Endothelial cell of umbilical vein (primary cell): Measurements from ENCODE around the gene AGK. TPM values are rescaled to one million over a fixed set of nuclear protein-coding genes. Genes with fewer than 3 reads are reported as not detected.

Experiments used
- BruUV-seq: library from RNA; stranded (reverse); fragments of 400-500 nt; replicated peaks from 2 replicates; lab custom pipeline; 2021; lab: Mats Ljungman, UMichigan
- CTCF ChIA-PET: fragments of 300-600, 350-600 bp; sonication (Branson Sonifier 250); formaldehyde crosslinking; loops from one replicate; lab custom pipeline; 2021; ENCODE audit warnings: antibody characterized with exemption, inconsistent platforms; lab: Charles Lee
- POLR2A ChIA-PET: fragments of 300-600, 350-600 bp; sonication (Branson Sonifier 250); formaldehyde crosslinking; loops from one replicate; lab custom pipeline; 2021; ENCODE audit warnings: antibody characterized with exemption, inconsistent platforms; lab: Charles Lee
- DNase-seq: peaks from one replicate; pipeline ENCODE4 v3.0.0-alpha.2; 2011; ENCODE audit warnings: low read depth, low spot score
- FAIRE-seq: peaks from 2 replicates; lab custom pipeline; 2011; peaks lifted over from hg19 to GRCh38; lab: Jason Lieb, UNC
- H2AFZ ChIP-seq: 2 replicates; pipeline ENCODE4 v1.6.0; 2012; ENCODE audit warnings: low read depth, low read length, control low read depth, inconsistent platforms
- H3K27ac ChIP-seq: 2 replicates; pipeline ENCODE4 v1.5.1; 2011; ENCODE audit warnings: low read depth, mild to moderate bottlenecking, control low read depth, low read length, moderate library complexity; ENCODE audit not compliant: insufficient read depth
- H3K27me3 ChIP-seq, 2 experiments: 2 replicates each; pipeline versions ENCODE4 v1.6.0 to v1.6.1; 2011; ENCODE audit warnings: low read length in 2 of 2, mixed read lengths in 1 of 2; ENCODE audit not compliant: control insufficient read depth in 2 of 2, insufficient read depth in 2 of 2
- H3K36me3 ChIP-seq, 2 experiments: 2 replicates in 1 of 2; 3 replicates in 1 of 2; pipeline ENCODE4 v1.5.1; 2011; ENCODE audit warnings: low read length in 2 of 2, mild to moderate bottlenecking in 1 of 2, moderate library complexity in 1 of 2; ENCODE audit not compliant: control insufficient read depth in 2 of 2, insufficient read depth in 2 of 2; ENCODE audit errors: extremely low read depth in 1 of 2
- H3K4me1 ChIP-seq: 3 replicates; pipeline ENCODE4 v1.5.1; 2011; ENCODE audit warnings: mild to moderate bottlenecking, low read length; ENCODE audit not compliant: control insufficient read depth, insufficient read depth; ENCODE audit errors: extremely low read depth
- H3K4me2 ChIP-seq: 2 replicates; pipeline ENCODE4 v1.6.1; 2011; ENCODE audit warnings: low read length, control low read depth, mixed read lengths; ENCODE audit not compliant: insufficient read depth
- H3K4me3 ChIP-seq, 3 experiments: fragments of 200-600 bp in 1 of 3; sonication (generic), shearing (Covaris generic) in 1 of 3; replicated peaks in 1 of 3; 2 replicates each; pipeline ENCODE4 v1.5.1; 2011 to 2016; ENCODE audit warnings: control low read depth in 3 of 3, low read length in 3 of 3, mild to moderate bottlenecking in 2 of 3, inconsistent platforms in 1 of 3, low read depth in 1 of 3, moderate library complexity in 1 of 3; ENCODE audit not compliant: insufficient read depth in 1 of 3
- H3K79me2 ChIP-seq: 2 replicates; pipeline ENCODE4 v1.6.0; 2012; ENCODE audit warnings: low read length, inconsistent platforms; ENCODE audit not compliant: control insufficient read depth, insufficient read depth
- H3K9ac ChIP-seq: replicated peaks from 2 replicates; pipeline ENCODE3; 2011; ENCODE audit warnings: low read length, control low read depth; ENCODE audit not compliant: insufficient read depth; ENCODE audit errors: extremely low read depth
- H3K9me1 ChIP-seq: replicated peaks from 3 replicates; pipeline ENCODE4 v1.6.0; 2011; ENCODE audit warnings: mild to moderate bottlenecking, low read length; ENCODE audit not compliant: control insufficient read depth, insufficient read depth; ENCODE audit errors: extremely low read depth
- H3K9me3 ChIP-seq: replicated peaks from 2 replicates; pipeline ENCODE4 v1.5.1; 2012; ENCODE audit warnings: low read length, inconsistent platforms; ENCODE audit not compliant: control insufficient read depth, insufficient read depth
- H4K20me1 ChIP-seq: replicated peaks from 2 replicates; pipeline ENCODE3; 2011; ENCODE audit warnings: mild to moderate bottlenecking, low read length; ENCODE audit not compliant: control insufficient read depth, insufficient read depth; ENCODE audit errors: extremely low read depth
- EZH2 ChIP-seq: IDR thresholded peaks from 2 replicates; pipeline ENCODE4 v1.6.1; 2012; ENCODE audit warnings: borderline replicate concordance, low read depth, mild to moderate bottlenecking, moderate library complexity, low read length, inconsistent platforms; ENCODE audit not compliant: severe bottlenecking
- MYC ChIP-seq: IDR thresholded peaks from one replicate; pipeline ENCODE4 v1.6.1; 2011; ENCODE audit warnings: mild to moderate bottlenecking, low read depth, low read length
- POLR2A ChIP-seq: IDR thresholded peaks from 2 replicates; pipeline ENCODE4 v1.6.1; 2012; ENCODE audit warnings: low read depth, mild to moderate bottlenecking, control low read depth, low read length
- POLR2AphosphoS5 ChIP-seq: IDR thresholded peaks from 2 replicates; pipeline ENCODE4 v1.6.1; 2012; ENCODE audit warnings: low read depth, mild to moderate bottlenecking, control low read depth, low read length, moderate library complexity; ENCODE audit not compliant: insufficient read depth
- dilution Hi-C: fragments of 300-500 bp; cut with MboI; formaldehyde crosslinking; loops from one replicate; pipeline ENCODE4 v1.15.0; 2019; ENCODE audit warnings: low sequenced_read_pairs; ENCODE audit not compliant: extremely low pct_ligation_motif_present
- intact Hi-C: fragments of 100-400 bp; cut with micrococcal nuclease; formaldehyde crosslinking; loops from one replicate; pipeline ENCODE4 v1.10.0; 2022
- polyA plus RNA-seq, 4 experiments: library from polyadenylated mRNA; depleted of rRNA in 3 of 4; stranded (reverse) in 3 of 4; unstranded in 1 of 4; fragments of >200 nt; gene quantifications; 2 replicates each; pipeline versions ENCODE4 v1.2.1 to v1.2.3, GENCODE V29; 2011 to 2012; ENCODE audit warnings: missing spikeins in 1 of 4
- total RNA-seq: library from RNA; stranded (reverse); gene quantifications from 2 replicates; pipeline ENCODE4 v1.2.3, GENCODE V29; 2021
- TF ChIP-seq, protein P1 (sequence below), 2 donors: IDR thresholded peaks; 1 replicate in 1 of 2; 2 replicates in 1 of 2; pipeline ENCODE4 v1.5.1; 2011; ENCODE audit warnings: low read length in 2 of 2, mild to moderate bottlenecking in 2 of 2, moderate library complexity in 2 of 2, control low read depth in 1 of 2, inconsistent platforms in 1 of 2, low read depth in 1 of 2; ENCODE audit not compliant: insufficient read depth in 1 of 2; ENCODE audit errors: extremely low read depth in 1 of 2

Gene AGK
- total and polyA plus RNA-seq, 2 donors (not counting 3 experiments of a cell fraction or from before 2014, with no cell fraction given), result 23.6 to 34.3 TPM

- no peaks in the 10 kb centered on the region for H3K9me1 ChIP-seq
- no peak for FAIRE-seq
- intact Hi-C loops, result no loop called here
- peaks cover 0 to 2% of the 10 kb centered on the region in 2 experiments for H3K36me3 ChIP-seq
- DNase-seq, result no peak
- no peaks in the 10 kb centered on the region for H3K27me3 ChIP-seq
- H4K20me1 ChIP-seq, result no peaks in the 10 kb centered on the region
- TF ChIP-seq, protein P1, sequence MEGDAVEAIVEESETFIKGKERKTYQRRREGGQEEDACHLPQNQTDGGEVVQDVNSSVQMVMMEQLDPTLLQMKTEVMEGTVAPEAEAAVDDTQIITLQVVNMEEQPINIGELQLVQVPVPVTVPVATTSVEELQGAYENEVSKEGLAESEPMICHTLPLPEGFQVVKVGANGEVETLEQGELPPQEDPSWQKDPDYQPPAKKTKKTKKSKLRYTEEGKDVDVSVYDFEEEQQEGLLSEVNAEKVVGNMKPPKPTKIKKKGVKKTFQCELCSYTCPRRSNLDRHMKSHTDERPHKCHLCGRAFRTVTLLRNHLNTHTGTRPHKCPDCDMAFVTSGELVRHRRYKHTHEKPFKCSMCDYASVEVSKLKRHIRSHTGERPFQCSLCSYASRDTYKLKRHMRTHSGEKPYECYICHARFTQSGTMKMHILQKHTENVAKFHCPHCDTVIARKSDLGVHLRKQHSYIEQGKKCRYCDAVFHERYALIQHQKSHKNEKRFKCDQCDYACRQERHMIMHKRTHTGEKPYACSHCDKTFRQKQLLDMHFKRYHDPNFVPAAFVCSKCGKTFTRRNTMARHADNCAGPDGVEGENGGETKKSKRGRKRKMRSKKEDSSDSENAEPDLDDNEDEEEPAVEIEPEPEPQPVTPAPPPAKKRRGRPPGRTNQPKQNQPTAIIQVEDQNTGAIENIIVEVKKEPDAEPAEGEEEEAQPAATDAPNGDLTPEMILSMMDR (IDR thresholded peaks at IDR 0.05; ENCODE audit: extremely low read depth in 1 of 2, insufficient read depth in 1 of 2, low read depth in 1 of 2, low read length in 2 of 2), result no peak
- TF ChIP-seq POLR2AphosphoS5, result no peak
- TF ChIP-seq EZH2, result no peak
- TF ChIP-seq POLR2A, result no peak
- no peak for TF ChIP-seq MYC
- dilution Hi-C loops, result no loop called here
- no peaks in the 10 kb centered on the region for H3K4me1 ChIP-seq
- peaks cover 3% of the 10 kb centered on the region for H3K79me2 ChIP-seq
- CTCF ChIA-PET, result interaction anchor here (1.1 kb wide), 1 partner anchor 9 kb away, joined by 3 read pairs; no protein-coding TSS in a partner anchor
- POLR2A ChIA-PET, result no interaction called here
- BruUV-seq, result no TSS peak
- no peak overlapping the region for H2AFZ ChIP-seq
- H3K27ac ChIP-seq, result no peak overlapping the region
- no peak overlapping the region for H3K4me3 ChIP-seq
- no peak overlapping the region for H3K9ac ChIP-seq
- no peaks in the 10 kb centered on the region for H3K9me3 ChIP-seq
- no peak overlapping the region for H3K4me2 ChIP-seq
Observed at GRCh38 chr7:141575164-141575563, 24.0 kb downstream of the AGK start.
